Measurements from ENCODE around the gene CAPZB.

DNA sequence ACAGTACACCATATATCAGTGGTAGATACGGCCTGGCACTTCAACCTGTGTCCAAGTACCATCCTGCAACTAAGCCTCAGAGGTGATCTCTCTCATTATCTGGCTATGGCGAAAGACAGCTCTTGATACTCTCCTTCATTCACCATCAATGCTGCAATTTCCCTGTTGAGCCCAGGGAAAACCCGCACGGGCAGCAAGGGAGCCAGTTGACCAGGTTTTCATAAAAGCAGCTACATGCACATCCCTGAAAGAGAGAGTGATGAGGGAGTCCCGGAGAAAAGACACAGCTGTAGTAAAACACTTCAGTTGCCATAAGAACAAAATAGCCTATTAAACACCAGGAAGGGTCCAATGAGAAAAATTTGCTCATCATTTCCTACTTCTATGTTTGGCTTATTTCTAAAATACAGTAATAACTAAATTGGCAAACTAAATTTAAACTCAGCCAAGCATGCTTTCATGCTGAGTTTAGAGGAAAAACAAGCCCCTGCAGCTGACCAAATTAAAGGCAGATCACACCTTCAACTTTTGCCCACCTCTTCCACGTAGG, 68.3 kb downstream of the CAPZB start:
- TF ChIP-seq EP300 (IDR thresholded peaks at IDR 0.05) (no peak), CTCF (IDR thresholded peaks at IDR 0.05) (no peak)
